Natural killer cell treated with Interleukin-12 subunit alpha and Interleukin-12 subunit beta and Interleukin-15 and Interleukin-18, amount 100 ng/mL, for 72 hours (primary cell): ENCODE measurements around the gene GAPT. TPM values are rescaled to one million over a fixed set of nuclear protein-coding genes. Genes with fewer than 3 reads are reported as not detected.

Source experiments
- ATAC-seq, 2 donors: fragments of 150-1000 bp; cut with Tn5 transposase in 1 of 2; sonication (Bioruptor Pico), chemical (Tn5 transposase) in 1 of 2; 2 replicates each; pipeline ENCODE4 v1.10.0; 2021
- DNase-seq: peaks from one replicate; pipeline ENCODE4 v3.0.0; 2022; ENCODE audit warnings: low spot score
- H3K27ac Mint-ChIP-seq, 2 donors: 1 replicate in 1 of 2; 2 replicates in 1 of 2; pipeline ENCODE4 v1.8.0; 2022; ENCODE audit warnings: mixed read lengths in 2 of 2, mild to moderate bottlenecking in 1 of 2, moderate library complexity in 1 of 2
- H3K27me3 Mint-ChIP-seq, 2 donors: 1 replicate in 1 of 2; 2 replicates in 1 of 2; pipeline ENCODE4 v1.8.0; 2022; ENCODE audit warnings: mixed read lengths in 2 of 2
- H3K36me3 Mint-ChIP-seq: one replicate; pipeline ENCODE4 v1.8.0; 2022; ENCODE audit warnings: mixed read lengths
- H3K4me1 Mint-ChIP-seq, 2 donors: 1 replicate in 1 of 2; 2 replicates in 1 of 2; pipeline ENCODE4 v1.8.0; 2022; ENCODE audit warnings: low read depth in 2 of 2, mixed read lengths in 2 of 2, mild to moderate bottlenecking in 1 of 2
- H3K4me3 Mint-ChIP-seq: one replicate; pipeline ENCODE4 v1.8.0; 2022; ENCODE audit warnings: mixed read lengths
- H3K9me3 Mint-ChIP-seq: 2 replicates; pipeline ENCODE4 v1.8.0; 2022; ENCODE audit warnings: mixed read lengths
- total RNA-seq, 2 donors: library from RNA; stranded (reverse); gene quantifications; one replicate each; pipeline ENCODE4 v1.2.3, GENCODE V29; 2022

The GAPT gene
- total RNA-seq, 2 donors from 2014 or later, result 0.31 TPM; not detected in 1

- Mint-ChIP-seq H3K4me3 (no peak overlapping the region), H3K27me3 (no peaks in the 10 kb centered on the region), H3K4me1 (no peaks in the 10 kb centered on the region), H3K36me3 (no peaks in the 10 kb centered on the region), H3K9me3 (peaks cover 3% of the 10 kb centered on the region), H3K27ac (no peak overlapping the region)
- no peak for DNase-seq
- ATAC-seq, result no peak
These were observed 53.7 kb downstream of the GAPT start for GRCh38 chr5:58544926-58545325.

GRCh38 chr5:58545912-58546311 lies 54.7 kb downstream of the GAPT start:
- DNase-seq, result no peak
- Mint-ChIP-seq H3K27me3 (no peaks in the 10 kb centered on the region), H3K9me3 (peaks cover 3% of the 10 kb centered on the region), H3K4me1 (no peaks in the 10 kb centered on the region), H3K36me3 (no peaks in the 10 kb centered on the region), H3K4me3 (no peak overlapping the region), H3K27ac (no peak overlapping the region)
- ATAC-seq, result peak in 1 of 2 donors; percentile 44

Other genes starting within 250 kb of the GAPT start
- gene PLK2, start 31.3 kb upstream of the GAPT start, total RNA-seq, result 1 to 10 TPM; 4.0 to 8.5 TPM
- not detected for gene RAB3C, start 91.6 kb downstream of the GAPT start, total RNA-seq